PC-9 (cell line): ENCODE measurements around the gene FASTKD1. TPM values are rescaled to one million over a fixed set of nuclear protein-coding genes. Genes with fewer than 3 reads are reported as not detected.
A peak's percentile ranks its signal among the peaks of the same experiment; 100 is the strongest.
"Not testable (repeated sequence)": the region's sequence is repeated elsewhere in the genome, so short reads cannot be mapped to it uniquely, and the experiment has no call there.

ENCODE experiments used
- BruUV-seq: library from RNA; stranded (reverse); fragments of 400-500 nt; replicated peaks from 2 replicates; lab custom pipeline; 2021; lab: Mats Ljungman, UMichigan
- CTCF ChIA-PET: fragments of 300-600 bp; sonication (Branson Sonifier 250); formaldehyde crosslinking; loops from one replicate; lab custom pipeline; 2022; ENCODE audit warnings: antibody characterized with exemption; lab: Charles Lee
- POLR2A ChIA-PET: fragments of 300-600 bp; sonication (Branson Sonifier 250); formaldehyde crosslinking; loops from one replicate; lab custom pipeline; 2022; ENCODE audit warnings: antibody characterized with exemption; ENCODE audit not compliant: unreplicated experiment; lab: Charles Lee
- DNase-seq, 2 experiments: peaks; one replicate each; pipeline versions ENCODE4 v3.0.0 to v3.0.0-alpha.2; 2015 to 2022; ENCODE audit warnings: mixed read lengths in 1 of 2
- H2AFZ ChIP-seq: fragments of 200-600 bp; sonication (generic); 2 replicates; pipeline ENCODE4 v1.8.1; 2017; ENCODE audit warnings: antibody characterized with exemption
- H3F3A ChIP-seq: fragments of 200-600 bp; sonication (generic); 2 replicates; pipeline ENCODE4 v1.8.1; 2017; ENCODE audit warnings: antibody characterized with exemption, mild to moderate bottlenecking, low read depth; ENCODE audit not compliant: insufficient read depth
- H3K27ac ChIP-seq: fragments of 200-600 bp; sonication (generic); 2 replicates; pipeline ENCODE4 v1.6.1; 2016; ENCODE audit warnings: mixed run types
- H3K27me3 ChIP-seq: fragments of 200-600 bp; sonication (generic); 2 replicates; pipeline ENCODE4 v1.6.1; 2016; ENCODE audit warnings: low read depth, mixed run types; ENCODE audit not compliant: insufficient read depth
- H3K36me3 ChIP-seq: fragments of 200-600 bp; sonication (generic); 2 replicates; pipeline ENCODE4 v1.6.1; 2016; ENCODE audit warnings: low read depth, mixed run types
- H3K4me1 ChIP-seq: fragments of 200-600 bp; sonication (generic); replicated peaks from 2 replicates; pipeline ENCODE4 v1.6.1; 2016; ENCODE audit warnings: mixed run types; ENCODE audit not compliant: insufficient read depth
- H3K4me2 ChIP-seq: fragments of 200-600 bp; sonication (generic); 2 replicates; pipeline ENCODE4 v1.6.1; 2017; ENCODE audit warnings: mixed run types
- H3K4me3 ChIP-seq: fragments of 200-600 bp; sonication (generic); 2 replicates; pipeline ENCODE4 v1.6.1; 2016; ENCODE audit warnings: mixed run types
- H3K79me2 ChIP-seq: fragments of 200-600 bp; sonication (generic); 2 replicates; pipeline ENCODE4 v1.6.1; 2017; ENCODE audit warnings: low read depth, mixed run types
- H3K9me2 ChIP-seq: fragments of 200-600 bp; sonication (generic); 2 replicates; pipeline ENCODE4 v1.8.1; 2017; ENCODE audit warnings: mild to moderate bottlenecking; ENCODE audit not compliant: insufficient read depth
- H3K9me3 ChIP-seq: fragments of 200-600 bp; sonication (generic); 2 replicates; pipeline ENCODE4 v1.8.1; 2016; ENCODE audit warnings: low read depth; ENCODE audit not compliant: insufficient read depth
- H4K20me1 ChIP-seq: fragments of 200-600 bp; sonication (generic); 2 replicates; pipeline ENCODE4 v1.8.1; 2017; ENCODE audit not compliant: insufficient read depth
- CTCF ChIP-seq: fragments of 200-600 bp; sonication (generic); conservative IDR thresholded peaks from 2 replicates; pipeline ENCODE4 v1.6.1; 2017; ENCODE audit warnings: mixed run types, antibody characterized with exemption, mild to moderate bottlenecking, moderate library complexity
- EZH2 ChIP-seq: fragments of 200-600 bp; sonication (generic); IDR thresholded peaks from 2 replicates; pipeline ENCODE4 v1.8.0; 2017; ENCODE audit warnings: antibody characterized with exemption, low read depth
- intact Hi-C: fragments of 100-400 bp; cut with micrococcal nuclease; formaldehyde crosslinking; loops from one replicate; pipeline ENCODE4 v1.10.0; 2022; ENCODE audit not compliant: unreplicated experiment
- total RNA-seq: library from RNA; stranded (reverse); gene quantifications from 2 replicates; pipeline ENCODE4 v1.2.3, GENCODE V29; 2021

FASTKD1 gene
- total RNA-seq, 1 experiment from 2014 or later = 22.5 TPM

- Histone ChIP-seq H2AFZ (no peak overlapping the region), H3F3A (no peaks in the 10 kb centered on the region), H3K4me2 (no peak overlapping the region), H3K9me2 (no peaks in the 10 kb centered on the region), H3K27me3 (no peaks in the 10 kb centered on the region), H3K4me1 (no peaks in the 10 kb centered on the region), H3K79me2 (no peaks in the 10 kb centered on the region), H3K4me3 (no peak overlapping the region), H3K27ac (no peak overlapping the region), H3K9me3 (no peaks in the 10 kb centered on the region), H3K36me3 (no peaks in the 10 kb centered on the region), H4K20me1 (no peaks in the 10 kb centered on the region)
- CTCF ChIA-PET = interaction anchor here (0.5 kb wide), 1 partner anchor 1408 kb away, joined by 3 read pairs; no protein-coding TSS in a partner anchor
- TF ChIP-seq EZH2 = no peak
- TF ChIP-seq CTCF = no peak
- BruUV-seq = no TSS peak
- intact Hi-C loops = no loop called here
- no peak for DNase-seq
- POLR2A ChIA-PET = no interaction called here
Observed at GRCh38 chr2:169542433-169542832, 31.2 kb downstream of the FASTKD1 start.

- Histone ChIP-seq H3K4me1 (no peaks in the 10 kb centered on the region), H4K20me1 (no peaks in the 10 kb centered on the region), H3K27ac (no peak overlapping the region), H2AFZ (no peak overlapping the region), H3K4me2 (no peak overlapping the region), H3K9me3 (no peaks in the 10 kb centered on the region), H3K36me3 (no peaks in the 10 kb centered on the region), H3K4me3 (no peak overlapping the region), H3K9me2 (no peaks in the 10 kb centered on the region), H3K27me3 (no peaks in the 10 kb centered on the region), H3F3A (no peaks in the 10 kb centered on the region), H3K79me2 (no peaks in the 10 kb centered on the region)
- BruUV-seq = no TSS peak
- intact Hi-C loops = no loop called here
- TF ChIP-seq EZH2 = no peak
- TF ChIP-seq CTCF = no peak
- ChIA-PET POLR2A (no interaction called here), CTCF (no interaction called here)
- DNase-seq = no peak
Observed at GRCh38 chr2:169540146-169540545, 33.5 kb downstream of the FASTKD1 start.

GRCh38 chr2:169539460-169539859 is 34.2 kb downstream of the FASTKD1 start:
- CTCF ChIA-PET, BruUV-seq, H3K9me3 ChIP-seq, H3K4me2 ChIP-seq, H3K4me1 ChIP-seq, H3K27ac ChIP-seq, H4K20me1 ChIP-seq, H3K4me3 ChIP-seq, H3F3A ChIP-seq, DNase-seq, H3K36me3 ChIP-seq, intact Hi-C loops, H3K27me3 ChIP-seq, H2AFZ ChIP-seq, H3K79me2 ChIP-seq, H3K9me2 ChIP-seq: not testable (repeated sequence)
- POLR2A ChIA-PET = interaction anchor here (0.6 kb wide), 1 partner anchor 33 kb away, joined by 5 read pairs; no protein-coding TSS in a partner anchor

- Histone ChIP-seq H3K27ac (no peak overlapping the region), H3K4me1 (no peaks in the 10 kb centered on the region), H4K20me1 (no peaks in the 10 kb centered on the region), H3K36me3 (no peaks in the 10 kb centered on the region), H3K27me3 (no peaks in the 10 kb centered on the region), H2AFZ (no peak overlapping the region), H3K4me2 (no peak overlapping the region), H3K9me2 (no peaks in the 10 kb centered on the region), H3F3A (no peaks in the 10 kb centered on the region), H3K4me3 (no peak overlapping the region), H3K79me2 (no peaks in the 10 kb centered on the region), H3K9me3 (no peaks in the 10 kb centered on the region)
- CTCF ChIA-PET = no interaction called here
- POLR2A ChIA-PET = no interaction called here
- BruUV-seq = no TSS peak
- intact Hi-C loops = loop anchor here (5.0 kb wide), 1 partner anchor 399 kb away; no protein-coding TSS in a partner anchor
- DNase-seq = peak in 1 of 2 experiments; percentile 40
- TF ChIP-seq EZH2 (no peak), CTCF (peak; percentile 78)
Observed at GRCh38 chr2:169528271-169528701, 45.4 kb downstream of the FASTKD1 start.
